GM21367 (cell line): ENCODE measurements around the gene ARHGAP28.

Experiments
- ATAC-seq: cut with Tn5 transposase; IDR thresholded peaks from one replicate; pipeline ENCODE4 v1.9.1; 2021; ENCODE audit not compliant: unreplicated experiment

Gene ARHGAP28, protein sequence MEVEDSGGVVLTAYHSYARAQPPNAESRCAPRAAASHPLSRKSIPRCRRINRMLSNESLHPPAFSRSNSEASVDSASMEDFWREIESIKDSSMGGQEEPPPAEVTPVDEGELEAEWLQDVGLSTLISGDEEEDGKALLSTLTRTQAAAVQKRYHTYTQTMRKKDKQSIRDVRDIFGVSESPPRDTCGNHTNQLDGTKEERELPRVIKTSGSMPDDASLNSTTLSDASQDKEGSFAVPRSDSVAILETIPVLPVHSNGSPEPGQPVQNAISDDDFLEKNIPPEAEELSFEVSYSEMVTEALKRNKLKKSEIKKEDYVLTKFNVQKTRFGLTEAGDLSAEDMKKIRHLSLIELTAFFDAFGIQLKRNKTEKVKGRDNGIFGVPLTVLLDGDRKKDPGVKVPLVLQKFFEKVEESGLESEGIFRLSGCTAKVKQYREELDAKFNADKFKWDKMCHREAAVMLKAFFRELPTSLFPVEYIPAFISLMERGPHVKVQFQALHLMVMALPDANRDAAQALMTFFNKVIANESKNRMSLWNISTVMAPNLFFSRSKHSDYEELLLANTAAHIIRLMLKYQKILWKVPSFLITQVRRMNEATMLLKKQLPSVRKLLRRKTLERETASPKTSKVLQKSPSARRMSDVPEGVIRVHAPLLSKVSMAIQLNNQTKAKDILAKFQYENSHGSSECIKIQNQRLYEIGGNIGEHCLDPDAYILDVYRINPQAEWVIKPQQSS

DNA sequence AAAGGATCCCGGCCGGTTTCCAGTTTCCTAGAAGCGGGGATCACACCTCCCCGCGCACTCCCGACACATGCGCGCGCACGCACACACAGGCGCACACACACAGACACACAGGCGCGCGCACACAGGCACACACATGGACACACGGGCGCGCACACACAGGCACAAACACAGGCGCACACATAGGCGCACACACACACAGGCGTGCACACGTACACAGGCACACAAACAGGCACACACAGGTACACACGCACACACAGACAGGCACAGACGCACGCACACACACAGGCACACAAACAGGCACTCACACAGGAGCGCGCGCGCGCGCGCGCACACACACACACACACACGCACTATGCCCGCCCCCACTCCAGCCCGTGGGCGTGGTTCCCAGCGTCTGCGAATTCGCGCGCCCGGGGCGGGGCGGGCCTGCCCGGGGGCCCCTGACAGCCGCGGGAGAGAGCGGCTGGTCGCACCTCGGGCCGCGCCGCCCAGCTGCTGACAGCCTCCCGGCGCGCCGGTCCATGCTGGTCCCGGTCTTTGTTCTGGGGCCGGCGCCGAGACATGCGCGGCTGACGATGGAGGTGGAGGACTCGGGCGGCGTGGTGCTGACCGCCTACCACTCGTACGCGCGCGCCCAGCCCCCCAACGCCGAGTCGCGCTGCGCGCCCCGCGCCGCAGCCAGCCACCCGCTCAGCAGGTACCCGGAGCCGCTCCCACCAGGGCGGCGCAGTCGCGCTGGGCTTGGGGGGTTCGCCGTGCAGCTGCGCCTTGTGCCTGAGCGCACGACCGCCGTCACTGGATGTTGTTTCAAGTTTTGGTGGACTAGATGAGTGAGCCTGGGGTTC, at the start of gene ARHGAP28:
ARHGAP28 (plus strand) TSS at position 470 of the 845 bp plus-strand sequence; CDS start at position 576, 106 bp downstream.
- no peak for ATAC-seq

GRCh38 chr18:6681331-6681875, 48.1 kb upstream of the ARHGAP28 start:
- ATAC-seq, result no peak

- ATAC-seq, result no peak
Measured at GRCh38 chr18:6682437-6683111, 46.9 kb upstream of the ARHGAP28 start.

DNA sequence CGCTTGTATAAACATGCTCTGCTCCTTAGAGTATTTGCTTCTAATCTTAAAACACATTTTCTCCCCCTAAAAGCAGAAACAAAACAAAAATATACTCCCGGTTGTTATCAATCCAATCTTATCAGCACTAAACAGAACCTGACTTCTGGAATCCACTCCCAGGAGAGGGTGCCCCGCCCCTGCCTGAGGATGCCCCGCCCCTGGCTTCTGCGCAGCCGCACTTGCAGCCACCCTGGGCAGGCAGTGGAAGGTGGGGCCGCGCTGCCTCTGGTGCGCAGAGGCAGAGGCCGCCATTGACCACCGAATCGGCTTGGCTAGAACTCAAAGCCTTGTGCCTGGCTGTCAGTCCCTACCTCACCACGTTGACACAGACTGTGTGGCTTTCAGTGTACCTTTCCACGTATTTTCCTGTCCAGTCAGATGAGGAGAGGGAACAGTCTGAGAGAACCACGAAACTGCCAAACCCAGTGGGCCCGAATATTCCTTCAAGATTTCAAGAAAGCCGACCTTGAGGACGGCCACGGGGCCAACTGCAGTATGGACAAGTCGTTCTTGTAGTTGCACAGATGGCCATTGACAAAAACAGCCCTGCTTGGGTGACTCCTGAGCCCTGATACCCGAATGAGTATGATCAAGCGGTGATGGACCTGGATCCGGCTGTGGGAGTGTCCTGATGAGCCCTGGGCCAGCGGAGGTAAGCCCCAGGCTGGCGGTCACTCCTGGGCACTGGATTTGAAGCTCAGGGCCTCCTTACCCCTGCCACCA, 46.2 kb upstream of the ARHGAP28 start:
- no peak for ATAC-seq

- no peak for ATAC-seq
Measured at GRCh38 chr18:6687676-6688075, 41.8 kb upstream of the ARHGAP28 start.

- ATAC-seq, result no peak
Measured at GRCh38 chr18:6708890-6709289, 20.6 kb upstream of the ARHGAP28 start.

- ATAC-seq, result no peak
Measured at GRCh38 chr18:6711467-6711866, 18.0 kb upstream of the ARHGAP28 start.

DNA sequence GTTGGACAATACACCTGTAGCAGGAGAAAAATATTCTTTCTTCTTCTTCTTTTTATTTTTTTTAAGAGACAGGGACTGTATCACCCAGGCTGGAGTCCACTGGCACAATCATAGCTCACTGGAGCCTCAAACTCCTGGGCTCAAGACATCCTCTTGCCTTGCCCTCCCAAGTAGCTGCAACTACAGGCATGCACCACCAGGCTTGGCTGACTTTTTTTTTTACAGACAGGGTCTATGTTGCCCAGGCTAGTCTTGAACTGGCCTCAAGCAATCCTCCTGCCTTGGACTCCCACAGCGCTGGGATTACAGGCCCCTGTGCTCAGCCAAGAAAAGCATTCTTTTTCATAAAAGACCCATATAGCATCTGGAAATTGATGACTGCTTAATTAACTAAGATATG, 17.1 kb upstream of the ARHGAP28 start:
- ATAC-seq, result no peak

GRCh38 chr18:6714010-6714409, 15.5 kb upstream of the ARHGAP28 start:
- ATAC-seq, result no peak

GRCh38 chr18:6718267-6718666, 11.2 kb upstream of the ARHGAP28 start:
- ATAC-seq, result no peak

DNA sequence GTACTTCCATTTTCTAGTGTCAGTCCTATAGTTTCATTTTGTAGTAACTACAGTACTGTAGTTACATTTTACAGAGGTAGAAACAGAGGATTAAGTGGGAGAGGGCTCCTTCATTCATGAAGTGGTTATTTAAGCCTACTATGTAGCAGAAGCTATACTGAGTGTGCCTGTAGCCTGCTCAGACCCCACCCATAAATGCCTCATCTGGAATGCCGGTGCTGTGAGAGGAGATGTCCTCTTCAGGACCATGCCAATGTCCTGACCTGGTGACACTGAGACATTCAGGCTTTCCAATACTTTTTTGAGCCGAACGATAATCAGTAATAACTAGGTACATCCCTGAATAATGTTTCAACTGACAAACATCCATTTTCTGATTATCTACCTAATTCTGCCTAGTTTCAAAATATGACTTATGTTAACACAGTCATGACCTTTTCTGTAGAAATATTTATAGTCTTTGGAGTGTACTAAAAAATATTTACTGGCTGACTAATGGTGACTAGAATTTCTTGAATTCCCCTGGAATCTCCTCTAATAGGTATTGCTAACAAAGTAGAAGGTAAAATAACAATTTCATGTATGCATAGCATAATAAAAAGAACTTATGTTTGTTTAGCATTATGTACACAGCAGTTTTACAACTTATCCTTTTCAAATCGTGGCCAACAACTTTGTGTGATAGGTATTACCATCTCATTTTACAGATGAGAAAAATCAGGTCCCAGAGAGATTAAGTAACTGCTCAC, 10.2 kb upstream of the ARHGAP28 start:
- ATAC-seq, result no peak

DNA sequence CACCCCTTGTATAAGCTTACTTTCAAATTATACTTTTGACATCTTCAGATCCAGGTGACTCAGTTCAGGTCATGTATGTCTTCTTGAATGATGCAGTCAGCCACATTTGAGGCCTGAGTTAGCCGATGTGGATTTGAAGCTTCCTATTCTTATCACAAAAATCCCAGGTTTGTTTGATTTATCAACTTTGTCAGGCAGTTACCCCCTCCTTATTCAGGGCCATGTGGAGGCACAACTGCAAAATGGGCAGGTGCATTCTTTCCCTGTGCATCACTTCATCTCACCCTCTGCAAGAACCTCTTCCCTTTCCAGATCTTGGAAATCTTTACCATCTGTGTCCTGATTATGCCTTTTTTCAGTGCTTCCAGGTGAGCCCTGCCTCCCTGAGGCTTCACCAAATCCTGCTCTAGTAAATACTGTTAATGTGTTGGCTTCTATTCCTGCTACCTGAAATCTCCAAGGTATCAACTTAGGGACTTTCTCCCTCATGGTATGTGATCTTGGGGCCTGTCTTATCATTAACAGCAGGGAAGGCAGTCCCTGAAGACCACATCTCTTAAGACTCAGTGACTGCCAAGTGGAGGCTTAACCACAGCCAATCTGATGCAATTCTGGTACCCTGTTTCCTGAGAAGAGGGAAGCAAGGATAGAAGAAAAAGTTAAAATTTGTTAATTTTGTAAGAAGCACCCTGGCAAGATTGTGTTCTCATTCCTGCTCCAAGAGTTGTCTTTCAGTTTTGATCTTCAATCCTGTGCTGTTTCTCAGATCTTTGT, 9.4 kb upstream of the ARHGAP28 start:
- no peak for ATAC-seq

GRCh38 chr18:6721755-6722154, 7.8 kb upstream of the ARHGAP28 start:
- no peak for ATAC-seq

DNA sequence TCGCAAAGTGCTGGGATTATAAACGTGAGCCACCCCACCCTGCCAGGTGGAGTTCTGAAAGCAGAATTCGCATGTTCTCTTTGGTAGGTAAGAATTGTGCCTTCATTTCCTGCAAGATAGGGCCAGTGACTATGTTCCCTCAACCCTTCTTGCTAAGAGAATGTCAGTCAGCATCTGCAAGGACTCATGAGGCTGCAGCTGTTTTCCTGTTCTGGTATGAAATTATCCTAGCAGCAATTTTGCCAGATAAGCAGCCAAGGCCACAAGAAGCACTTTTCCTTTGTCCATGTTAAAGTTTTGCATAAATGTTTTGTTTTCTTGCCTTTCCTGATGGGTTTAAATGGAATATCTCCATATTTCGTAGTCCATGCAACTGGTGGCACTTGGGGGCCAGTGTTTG, 6.8 kb upstream of the ARHGAP28 start:
- no peak for ATAC-seq

- ATAC-seq, result no peak
Measured at GRCh38 chr18:6724331-6724730, 5.2 kb upstream of the ARHGAP28 start.

GRCh38 chr18:6728331-6728730, 1.2 kb upstream of the ARHGAP28 start:
- ATAC-seq, result no peak

DNA sequence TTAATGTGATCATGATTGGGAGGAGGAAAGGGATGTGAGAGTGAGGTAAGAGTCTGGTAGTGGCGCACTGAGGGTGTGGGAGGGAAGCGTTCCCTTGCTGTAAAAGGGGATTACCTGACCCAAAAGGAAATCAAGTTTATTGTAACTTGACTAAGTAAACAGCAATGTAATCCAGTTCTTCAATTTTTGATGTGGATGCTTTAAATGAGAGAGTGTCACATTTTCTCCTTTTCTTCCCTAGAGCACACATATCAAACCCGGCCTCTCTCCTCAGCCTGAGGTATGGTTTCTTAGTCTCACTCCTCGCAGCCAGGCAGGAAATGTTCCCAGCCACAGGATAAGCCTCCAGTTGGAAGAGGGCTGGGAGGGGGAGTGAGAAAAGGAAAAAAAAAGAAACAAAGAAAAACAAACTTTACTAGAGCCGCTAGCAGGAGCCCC, 688 bp upstream of the ARHGAP28 start:
- no peak for ATAC-seq
